HG02642 (cell line): ENCODE results near the gene SH3RF2.
"Not testable (repeated sequence)": the region's sequence is repeated elsewhere in the genome, so short reads cannot be mapped to it uniquely, and the experiment has no call there.

Experiments used
- ATAC-seq: cut with Tn5 transposase; IDR thresholded peaks from one replicate; pipeline ENCODE4 v1.9.1; 2021; ENCODE audit warnings: mild to moderate bottlenecking; ENCODE audit not compliant: unreplicated experiment, poor library complexity

The SH3RF2 gene

GRCh38 chr5:145946112-145946861 is 9.9 kb downstream of the SH3RF2 start:
- ATAC-seq, result peak; percentile 90

GRCh38 chr5:145947581-145947980 is 11.2 kb downstream of the SH3RF2 start:
- ATAC-seq, result no peak

- no peak for ATAC-seq
Observed at GRCh38 chr5:145948047-145948446, 11.7 kb downstream of the SH3RF2 start.

GRCh38 chr5:145948921-145949320 is 12.5 kb downstream of the SH3RF2 start:
- ATAC-seq, result no peak

GRCh38 chr5:145949474-145949873 is 13.1 kb downstream of the SH3RF2 start:
- no peak for ATAC-seq

- ATAC-seq, result no peak
Observed at GRCh38 chr5:145951071-145951470, 14.7 kb downstream of the SH3RF2 start.

GRCh38 chr5:145953202-145953601 is 16.8 kb downstream of the SH3RF2 start:
- no peak for ATAC-seq

GRCh38 chr5:145954140-145954539 is 17.8 kb downstream of the SH3RF2 start:
- ATAC-seq, result not testable (repeated sequence)

GRCh38 chr5:145957388-145957787 is 21.0 kb downstream of the SH3RF2 start:
- ATAC-seq, result no peak

- ATAC-seq, result no peak
Observed at GRCh38 chr5:145958436-145958835, 22.1 kb downstream of the SH3RF2 start.

GRCh38 chr5:145960166-145960565 is 23.8 kb downstream of the SH3RF2 start:
- no peak for ATAC-seq

GRCh38 chr5:145960848-145961600 is 24.6 kb downstream of the SH3RF2 start:
- ATAC-seq, result no peak

- no peak for ATAC-seq
Observed at GRCh38 chr5:145962001-145962400, 25.6 kb downstream of the SH3RF2 start.

GRCh38 chr5:145964008-145964407 is 27.6 kb downstream of the SH3RF2 start:
- not testable (repeated sequence) for ATAC-seq

- ATAC-seq, result no peak
Observed at GRCh38 chr5:145965804-145966203, 29.4 kb downstream of the SH3RF2 start.

- no peak for ATAC-seq
Observed at GRCh38 chr5:145967296-145967695, 30.9 kb downstream of the SH3RF2 start.

- no peak for ATAC-seq
Observed at GRCh38 chr5:145968970-145969713, 32.8 kb downstream of the SH3RF2 start.

GRCh38 chr5:145969714-145970092 is 33.3 kb downstream of the SH3RF2 start:
- no peak for ATAC-seq

GRCh38 chr5:145971108-145971507 is 34.7 kb downstream of the SH3RF2 start:
- no peak for ATAC-seq

GRCh38 chr5:145971701-145972100 is 35.3 kb downstream of the SH3RF2 start:
- ATAC-seq, result no peak

- no peak for ATAC-seq
Observed at GRCh38 chr5:145975001-145975360, 38.6 kb downstream of the SH3RF2 start.
